Measurements from ENCODE around the gene FOXJ3.

The FOXJ3 gene

DNA sequence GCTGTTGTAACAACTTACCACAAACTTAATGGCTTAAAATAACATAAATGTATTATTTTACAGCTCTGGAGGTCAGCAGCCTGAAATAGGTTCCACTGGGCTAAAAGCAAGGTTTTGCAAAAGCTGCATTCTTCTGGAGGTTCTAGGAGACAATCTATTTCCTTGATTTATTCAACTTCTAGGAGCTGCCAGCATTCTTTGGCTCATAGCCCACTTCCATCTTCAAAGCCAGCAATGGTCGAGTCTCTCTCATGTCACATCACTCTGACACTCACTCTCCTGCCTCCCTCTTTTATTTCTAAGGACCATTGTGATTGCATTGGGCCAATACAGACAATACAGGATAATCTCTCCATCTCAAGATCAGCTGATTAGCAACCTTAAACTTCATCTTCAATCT, 15.1 kb upstream of the FOXJ3 start:
- H3K4me3 ChIP-seq (replicated peaks in 1 of 2; ENCODE audit: low read depth in 2 of 2, low read length in 2 of 2), result no peak overlapping the region
- DNase-seq (ENCODE audit: low read depth in 2 of 2), result peak in 1 of 2 donors; percentile 27
- TF ChIP-seq, protein P1, sequence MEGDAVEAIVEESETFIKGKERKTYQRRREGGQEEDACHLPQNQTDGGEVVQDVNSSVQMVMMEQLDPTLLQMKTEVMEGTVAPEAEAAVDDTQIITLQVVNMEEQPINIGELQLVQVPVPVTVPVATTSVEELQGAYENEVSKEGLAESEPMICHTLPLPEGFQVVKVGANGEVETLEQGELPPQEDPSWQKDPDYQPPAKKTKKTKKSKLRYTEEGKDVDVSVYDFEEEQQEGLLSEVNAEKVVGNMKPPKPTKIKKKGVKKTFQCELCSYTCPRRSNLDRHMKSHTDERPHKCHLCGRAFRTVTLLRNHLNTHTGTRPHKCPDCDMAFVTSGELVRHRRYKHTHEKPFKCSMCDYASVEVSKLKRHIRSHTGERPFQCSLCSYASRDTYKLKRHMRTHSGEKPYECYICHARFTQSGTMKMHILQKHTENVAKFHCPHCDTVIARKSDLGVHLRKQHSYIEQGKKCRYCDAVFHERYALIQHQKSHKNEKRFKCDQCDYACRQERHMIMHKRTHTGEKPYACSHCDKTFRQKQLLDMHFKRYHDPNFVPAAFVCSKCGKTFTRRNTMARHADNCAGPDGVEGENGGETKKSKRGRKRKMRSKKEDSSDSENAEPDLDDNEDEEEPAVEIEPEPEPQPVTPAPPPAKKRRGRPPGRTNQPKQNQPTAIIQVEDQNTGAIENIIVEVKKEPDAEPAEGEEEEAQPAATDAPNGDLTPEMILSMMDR (IDR thresholded peaks at IDR 0.05; ENCODE audit: low read depth, low read length), result no peak

DNA sequence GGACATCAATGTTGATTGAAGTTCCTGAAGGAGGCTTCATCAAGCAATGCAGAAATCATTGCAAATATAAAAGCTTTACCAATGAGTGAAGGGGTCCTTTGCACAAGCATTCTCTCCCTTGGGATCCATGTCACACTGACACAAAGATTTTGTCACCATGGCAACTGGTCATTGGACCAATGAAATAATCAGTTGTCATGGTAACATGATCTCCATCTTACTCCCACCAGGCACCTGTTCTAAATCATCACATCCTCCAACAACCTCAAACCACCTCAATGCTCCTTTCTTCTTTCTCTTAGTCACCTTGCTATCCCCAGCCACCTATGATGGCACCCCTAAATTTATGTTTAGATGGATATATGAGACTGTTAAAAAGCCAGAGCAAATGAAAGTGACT, 13.5 kb upstream of the FOXJ3 start:
- TF ChIP-seq, protein P1 (IDR thresholded peaks at IDR 0.05; ENCODE audit: low read depth, low read length), result no peak
- H3K4me3 ChIP-seq (replicated peaks in 1 of 2; ENCODE audit: low read depth in 2 of 2, low read length in 2 of 2), result no peak overlapping the region
- no peak for DNase-seq (ENCODE audit: low read depth in 2 of 2)

DNA sequence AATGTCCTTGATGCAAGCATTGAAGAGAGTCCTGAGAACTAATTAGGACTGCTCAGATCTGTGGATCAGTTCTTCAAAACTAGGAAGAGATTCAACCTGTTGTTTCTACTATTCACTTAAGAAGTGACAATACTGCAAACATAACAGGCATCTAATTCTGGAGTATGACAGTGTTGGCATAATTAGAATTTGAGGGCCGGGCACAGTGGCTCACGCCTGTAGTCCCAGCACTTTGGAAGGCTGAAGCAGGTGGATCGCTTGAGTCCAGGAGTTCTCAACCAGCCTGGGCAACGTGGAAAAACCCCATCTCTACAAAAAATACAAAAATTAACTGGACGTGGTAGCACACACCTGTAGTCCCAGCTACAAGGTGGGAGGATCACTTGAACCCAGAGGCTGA, 8.0 kb upstream of the FOXJ3 start:
- DNase-seq (ENCODE audit: low read depth in 2 of 2), result no peak
- TF ChIP-seq, protein P1 (IDR thresholded peaks at IDR 0.05; ENCODE audit: low read depth, low read length), result no peak

DNA sequence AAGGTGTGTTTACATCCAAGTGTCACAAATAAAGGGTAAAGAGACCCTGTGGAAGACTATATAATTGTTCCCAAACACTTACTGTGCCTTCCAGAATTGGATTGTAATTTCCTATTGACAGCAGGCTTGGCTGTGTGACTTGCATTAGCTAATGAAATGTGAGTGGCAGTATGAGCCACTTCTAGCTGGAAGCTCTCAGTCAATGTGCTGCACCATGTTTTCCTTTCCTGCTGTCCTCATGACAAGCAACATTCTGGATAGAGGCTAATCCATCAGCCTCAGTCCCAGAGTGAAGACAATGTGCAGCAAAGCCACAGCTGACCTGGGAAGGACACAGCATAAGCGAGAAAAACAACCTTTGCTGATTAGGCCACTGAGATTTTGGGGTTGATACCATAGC, 5.9 kb upstream of the FOXJ3 start:
- no peak overlapping the region for H3K4me3 ChIP-seq (replicated peaks in 1 of 2; ENCODE audit: low read depth in 2 of 2, low read length in 2 of 2)
- no peak for DNase-seq (ENCODE audit: low read depth in 2 of 2)
- TF ChIP-seq, protein P1 (IDR thresholded peaks at IDR 0.05; ENCODE audit: low read depth, low read length), result no peak

More for the DNA sequence above, 8.0 kb upstream of the FOXJ3 start:
- H3K4me3 ChIP-seq (replicated peaks in 1 of 2; ENCODE audit: low read depth in 2 of 2, low read length in 2 of 2), result no peak overlapping the region

DNA sequence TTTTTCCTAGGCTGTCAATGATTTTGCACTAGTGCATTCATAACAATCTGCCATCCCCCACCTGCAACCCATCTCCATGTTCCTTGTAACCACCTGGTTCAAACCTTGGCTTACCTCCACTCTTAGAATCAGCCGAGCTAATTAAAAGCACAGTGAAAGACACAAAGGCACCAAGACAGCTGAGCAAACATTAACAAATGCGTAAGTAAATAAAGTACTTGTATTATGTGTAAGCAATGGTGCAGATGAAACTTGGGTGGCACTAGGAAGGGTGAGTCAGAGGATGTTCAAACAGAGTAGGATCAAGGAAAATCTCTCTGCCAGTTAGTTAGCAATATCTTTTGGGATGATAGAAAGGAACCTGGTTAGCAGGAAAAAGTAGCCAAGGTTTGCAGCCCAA, 5.1 kb upstream of the FOXJ3 start:
- DNase-seq (ENCODE audit: low read depth in 2 of 2), result peak in 1 of 2 donors; percentile 19
- no peak overlapping the region for H3K4me3 ChIP-seq (replicated peaks in 1 of 2; ENCODE audit: low read depth in 2 of 2, low read length in 2 of 2)
- TF ChIP-seq, protein P1 (IDR thresholded peaks at IDR 0.05; ENCODE audit: low read depth, low read length), result no peak

DNA sequence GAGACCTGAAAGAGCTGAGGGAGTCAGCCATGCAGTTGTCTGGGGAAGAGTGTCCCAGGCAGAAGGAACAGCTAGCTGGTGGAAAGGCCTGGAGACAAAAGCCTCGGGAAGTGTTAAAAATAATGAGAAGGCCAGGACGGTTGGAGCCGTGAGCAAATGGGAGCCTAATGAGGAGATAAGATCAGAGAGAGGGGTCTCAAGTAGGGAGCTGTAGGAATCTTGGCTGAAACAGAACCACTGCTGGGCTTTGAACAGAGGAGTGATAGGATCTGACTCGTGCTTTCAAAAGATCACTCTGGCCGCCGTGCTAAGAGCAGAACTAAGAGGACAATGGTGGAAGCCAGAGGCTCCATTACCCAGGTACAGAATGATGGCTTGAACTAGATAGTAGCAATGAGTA, 1.9 kb upstream of the FOXJ3 start:
- no peak overlapping the region for H3K4me3 ChIP-seq (replicated peaks in 1 of 2; ENCODE audit: low read depth in 2 of 2, low read length in 2 of 2)
- TF ChIP-seq, protein P1 (IDR thresholded peaks at IDR 0.05; ENCODE audit: low read depth, low read length), result no peak
- no peak for DNase-seq (ENCODE audit: low read depth in 2 of 2)

DNA sequence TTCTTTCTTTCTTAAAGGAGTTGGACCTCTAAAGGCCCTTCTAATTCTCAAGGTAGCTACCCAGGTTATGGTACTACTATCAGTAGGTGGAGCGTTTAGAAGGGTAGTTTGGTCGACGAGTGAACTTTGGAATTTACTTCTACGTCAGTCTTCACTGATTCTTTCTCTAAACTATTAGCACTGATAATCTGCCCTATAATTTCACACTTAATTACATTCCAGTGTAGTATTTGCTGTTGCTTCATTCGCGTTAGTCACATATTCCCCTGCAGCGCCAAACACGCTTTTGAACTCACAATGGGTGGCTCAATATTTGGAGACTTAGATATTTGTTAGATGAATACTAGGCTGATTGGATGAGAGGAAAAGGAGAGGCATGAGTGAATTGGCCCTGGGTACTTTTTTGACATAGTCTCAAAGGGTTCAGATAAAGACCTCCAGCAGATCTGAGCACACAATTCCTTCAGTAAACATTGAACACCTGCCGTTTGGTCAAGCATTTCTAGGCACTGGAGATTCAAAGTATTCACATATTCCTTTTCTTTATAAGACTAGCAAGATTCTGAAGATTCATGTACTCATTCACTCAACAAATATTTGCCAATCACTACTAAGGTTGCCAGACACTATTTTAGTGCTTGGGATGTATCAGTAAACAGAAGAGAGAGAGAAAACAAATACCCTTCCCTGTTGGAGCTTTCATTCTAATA, 929 bp upstream of the FOXJ3 start:
- peak overlapping the region; percentile 90 to 99 for H3K4me3 ChIP-seq (replicated peaks in 1 of 2; ENCODE audit: low read depth in 2 of 2, low read length in 2 of 2)
- TF ChIP-seq, protein P1 (IDR thresholded peaks at IDR 0.05; ENCODE audit: low read depth, low read length), result no peak
- peak; percentile 70 to 78 for DNase-seq (ENCODE audit: low read depth in 2 of 2)
